Gastrocnemius medialis (tissue), 4 donors: ENCODE data around the gene FAM3A. TPM values are rescaled to one million over a fixed set of nuclear protein-coding genes. Genes with fewer than 3 reads are reported as not detected.

ENCODE experiments used
- ATAC-seq, 2 donors: fragments of 150-250 bp; one replicate each; pipeline ENCODE4 v1.9.1; 2016
- DNase-seq, 2 donors: peaks; one replicate each; pipeline ENCODE4 v3.0.0-alpha.2; 2019
- H3K27ac ChIP-seq, 4 donors: fragments of 200-600 bp; sonication (generic); 1 replicate in 1 of 4; 2 replicates in 3 of 4; pipeline ENCODE4 v1.5.1; 2016 to 2018; ENCODE audit warnings: mild to moderate bottlenecking in 2 of 4, moderate library complexity in 1 of 4
- H3K27me3 ChIP-seq, 3 donors: fragments of 200-600 bp; sonication (generic) in 2 of 3; 1 replicate in 1 of 3; 2 replicates in 2 of 3; pipeline versions ENCODE4 v1.5.1 to v1.6.0; 2016 to 2019; ENCODE audit warnings: mild to moderate bottlenecking in 1 of 3, moderate library complexity in 1 of 3
- H3K36me3 ChIP-seq, 2 donors: fragments of 200-600 bp; sonication (generic) in 1 of 2; one replicate each; pipeline ENCODE4 v1.5.1; 2017 to 2018
- H3K4me1 ChIP-seq, 2 donors: fragments of 200-600 bp; sonication (generic) in 1 of 2; one replicate each; pipeline ENCODE4 v1.5.1; 2016 to 2017; ENCODE audit warnings: mild to moderate bottlenecking in 2 of 2
- H3K4me3 ChIP-seq, 4 donors: fragments of 200-600 bp; sonication (generic) in 3 of 4; 1 replicate in 1 of 4; 2 replicates in 3 of 4; pipeline ENCODE4 v1.5.1; 2016 to 2019; ENCODE audit warnings: mild to moderate bottlenecking in 2 of 4
- H3K9me3 ChIP-seq, 3 donors: fragments of 200-600 bp; sonication (generic) in 2 of 3; 1 replicate in 1 of 3; 2 replicates in 2 of 3; pipeline ENCODE4 v1.5.1; 2016 to 2019
- POLR2A ChIP-seq, 2 donors: fragments of 450-650 bp; IDR thresholded peaks; one replicate each; pipeline ENCODE4 v1.6.1; 2017; ENCODE audit warnings: antibody characterized with exemption in 2 of 2, mild to moderate bottlenecking in 2 of 2, moderate library complexity in 2 of 2
- in situ Hi-C, 4 donors: fragments of 200-750 bp; cut with MboI; loops; one replicate each; pipeline versions ENCODE4 v1.15.0 to v1.8.0; 2017; ENCODE audit warnings: low sequenced_read_pairs in 4 of 4
- intact Hi-C: fragments of 100-400 bp; cut with DNase I; formaldehyde crosslinking; loops from one replicate; pipeline ENCODE4 v1.15.1; 2023; ENCODE audit warnings: low total_unique reads
- total RNA-seq, 4 donors: library from RNA; depleted of rRNA; stranded (reverse); fragments of >200 nt; gene quantifications; one replicate each; pipeline versions ENCODE4 v1.1.0 to v1.2.3, GENCODE V29; 2016
- TF ChIP-seq, protein P1 (sequence below), 5 experiments: fragments of 450-650 bp in 3 of 5; fragments of 200-600 bp in 2 of 5; sonication (generic) in 2 of 5; IDR thresholded peaks in 4 of 5; conservative IDR thresholded peaks in 1 of 5; 1 replicate in 4 of 5; 2 replicates in 1 of 5; pipeline ENCODE4 v1.5.1; 2016 to 2019; ENCODE audit warnings: antibody characterized with exemption in 5 of 5, mild to moderate bottlenecking in 3 of 5, moderate library complexity in 3 of 5

Gene FAM3A
- total RNA-seq, 4 donors from 2014 or later: 28.3 to 44.5 (median 37.8) TPM

DNA sequence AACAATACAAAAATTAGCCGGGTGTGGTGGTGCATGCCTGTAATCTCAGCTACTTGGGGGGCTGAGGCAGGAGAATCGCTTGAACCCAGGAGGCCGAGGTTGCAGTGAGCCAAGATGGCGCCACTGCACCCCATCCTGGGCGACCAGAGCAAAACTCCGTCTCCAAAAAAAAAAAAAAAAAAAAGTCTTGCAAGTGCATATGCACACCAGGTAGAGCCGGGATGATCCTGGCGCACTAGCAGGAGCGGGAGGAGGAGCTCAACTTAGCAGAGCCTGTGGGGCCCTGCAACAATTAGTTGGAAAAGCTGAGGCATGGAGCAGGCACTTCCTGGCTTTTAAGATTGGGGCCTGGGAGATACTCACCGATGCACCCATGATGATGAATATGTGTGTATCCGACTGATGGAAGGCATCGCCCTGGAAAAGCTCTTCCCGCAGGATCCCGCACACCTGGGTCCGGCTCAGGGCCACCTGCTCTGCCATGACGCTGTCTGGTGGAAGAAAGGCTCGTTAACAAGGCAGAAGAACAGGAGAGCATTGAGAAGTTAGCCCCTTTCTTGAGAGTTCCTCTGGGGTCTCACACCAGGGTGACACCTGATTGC is 29.7 kb upstream of the FAM3A start:
- TF ChIP-seq, protein P1, sequence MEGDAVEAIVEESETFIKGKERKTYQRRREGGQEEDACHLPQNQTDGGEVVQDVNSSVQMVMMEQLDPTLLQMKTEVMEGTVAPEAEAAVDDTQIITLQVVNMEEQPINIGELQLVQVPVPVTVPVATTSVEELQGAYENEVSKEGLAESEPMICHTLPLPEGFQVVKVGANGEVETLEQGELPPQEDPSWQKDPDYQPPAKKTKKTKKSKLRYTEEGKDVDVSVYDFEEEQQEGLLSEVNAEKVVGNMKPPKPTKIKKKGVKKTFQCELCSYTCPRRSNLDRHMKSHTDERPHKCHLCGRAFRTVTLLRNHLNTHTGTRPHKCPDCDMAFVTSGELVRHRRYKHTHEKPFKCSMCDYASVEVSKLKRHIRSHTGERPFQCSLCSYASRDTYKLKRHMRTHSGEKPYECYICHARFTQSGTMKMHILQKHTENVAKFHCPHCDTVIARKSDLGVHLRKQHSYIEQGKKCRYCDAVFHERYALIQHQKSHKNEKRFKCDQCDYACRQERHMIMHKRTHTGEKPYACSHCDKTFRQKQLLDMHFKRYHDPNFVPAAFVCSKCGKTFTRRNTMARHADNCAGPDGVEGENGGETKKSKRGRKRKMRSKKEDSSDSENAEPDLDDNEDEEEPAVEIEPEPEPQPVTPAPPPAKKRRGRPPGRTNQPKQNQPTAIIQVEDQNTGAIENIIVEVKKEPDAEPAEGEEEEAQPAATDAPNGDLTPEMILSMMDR (IDR thresholded peaks at IDR 0.05 in 4 of 5, conservative IDR thresholded peaks at IDR 0.05 in 1 of 5): no peak
- TF ChIP-seq POLR2A (IDR thresholded peaks at IDR 0.05): no peak
- intact Hi-C loops: loop anchor here (10.0 kb wide), 3 partner anchors 171 to 951 kb away; partner anchors contain the start of genes CCNQ, DKC1, EMD and FLNA
- peaks cover 11 to 32% of the 10 kb centered on the region in 2 donors for H3K4me1 ChIP-seq
- H3K27me3 ChIP-seq: no peaks in the 10 kb centered on the region
- no peaks in the 10 kb centered on the region for H3K36me3 ChIP-seq
- in situ Hi-C loops: loop anchor here in 2 of 4 donors (25.0 kb wide), 2 partner anchors 133 to 583 kb away; partner anchors contain the start of genes DNASE1L1 (in 2 of the 2), TAFAZZIN (in 2 of the 2), HCFC1 (in 1 of the 2) and TMEM187 (in 1 of the 2)
- H3K4me3 ChIP-seq: peak overlapping the region in 3 of 4 donors; percentile 65 to 77 (median 73)
- H3K9me3 ChIP-seq: no peaks in the 10 kb centered on the region
- no peak for ATAC-seq
- DNase-seq: no peak
- peak overlapping the region in 1 of 4 donors; percentile 96 for H3K27ac ChIP-seq

DNA sequence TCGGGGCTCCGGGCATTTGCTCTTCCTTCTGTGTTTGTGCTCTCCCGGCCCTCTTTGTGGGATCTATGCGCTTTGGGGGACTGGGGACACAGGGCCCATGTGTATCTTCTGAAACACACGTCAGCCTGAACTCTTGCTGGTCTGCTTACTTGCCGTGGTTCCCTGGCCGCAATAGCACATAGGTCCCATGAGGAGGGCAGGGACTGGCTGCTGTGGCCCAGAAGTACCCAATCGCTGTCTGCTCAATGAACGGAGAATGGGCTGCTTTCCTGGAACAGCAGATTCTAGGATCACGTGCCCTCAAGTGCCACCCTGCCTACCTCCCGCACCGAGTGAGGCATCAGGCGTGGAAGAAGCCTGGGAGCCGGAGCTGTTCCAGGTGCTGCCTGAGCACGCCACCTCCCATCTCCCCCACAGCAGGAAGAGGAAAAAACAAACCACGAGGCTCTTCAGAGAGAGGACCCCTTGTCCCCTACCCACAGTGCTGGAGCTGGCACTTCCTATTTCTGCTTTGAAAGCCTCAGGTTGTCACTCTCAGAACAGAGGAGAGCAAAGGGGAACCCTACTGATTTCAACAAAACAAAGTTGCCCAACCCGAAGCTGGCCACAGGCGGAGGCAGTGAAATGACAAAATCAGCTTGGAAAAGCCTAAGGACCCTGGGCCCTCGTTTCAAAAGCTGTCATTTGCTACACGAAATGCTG is 26.8 kb upstream of the FAM3A start:
- Histone ChIP-seq H3K4me1 (peaks cover 11 to 18% of the 10 kb centered on the region in 2 donors), H3K4me3 (peak overlapping the region in 1 of 4 donors; percentile 12), H3K9me3 (no peaks in the 10 kb centered on the region), H3K27ac (peak overlapping the region; percentile 68 to 84 (median 74)), H3K27me3 (no peaks in the 10 kb centered on the region), H3K36me3 (no peaks in the 10 kb centered on the region)
- intact Hi-C loops: loop anchor here (10.0 kb wide), 3 partner anchors 168 to 948 kb away; partner anchors contain the start of genes CCNQ, DKC1, EMD and FLNA
- DNase-seq: peak in 1 of 2 donors; percentile 40
- no peak for TF ChIP-seq POLR2A (IDR thresholded peaks at IDR 0.05)
- TF ChIP-seq, protein P1 (IDR thresholded peaks at IDR 0.05 in 4 of 5, conservative IDR thresholded peaks at IDR 0.05 in 1 of 5): no peak
- ATAC-seq: peak in 1 of 2 donors; percentile 7
- in situ Hi-C loops: loop anchor here in 2 of 4 donors (25.0 kb wide), 2 partner anchors 131 to 581 kb away; partner anchors contain the start of genes DNASE1L1 (in 2 of the 2), TAFAZZIN (in 2 of the 2), HCFC1 (in 1 of the 2) and TMEM187 (in 1 of the 2)

DNA sequence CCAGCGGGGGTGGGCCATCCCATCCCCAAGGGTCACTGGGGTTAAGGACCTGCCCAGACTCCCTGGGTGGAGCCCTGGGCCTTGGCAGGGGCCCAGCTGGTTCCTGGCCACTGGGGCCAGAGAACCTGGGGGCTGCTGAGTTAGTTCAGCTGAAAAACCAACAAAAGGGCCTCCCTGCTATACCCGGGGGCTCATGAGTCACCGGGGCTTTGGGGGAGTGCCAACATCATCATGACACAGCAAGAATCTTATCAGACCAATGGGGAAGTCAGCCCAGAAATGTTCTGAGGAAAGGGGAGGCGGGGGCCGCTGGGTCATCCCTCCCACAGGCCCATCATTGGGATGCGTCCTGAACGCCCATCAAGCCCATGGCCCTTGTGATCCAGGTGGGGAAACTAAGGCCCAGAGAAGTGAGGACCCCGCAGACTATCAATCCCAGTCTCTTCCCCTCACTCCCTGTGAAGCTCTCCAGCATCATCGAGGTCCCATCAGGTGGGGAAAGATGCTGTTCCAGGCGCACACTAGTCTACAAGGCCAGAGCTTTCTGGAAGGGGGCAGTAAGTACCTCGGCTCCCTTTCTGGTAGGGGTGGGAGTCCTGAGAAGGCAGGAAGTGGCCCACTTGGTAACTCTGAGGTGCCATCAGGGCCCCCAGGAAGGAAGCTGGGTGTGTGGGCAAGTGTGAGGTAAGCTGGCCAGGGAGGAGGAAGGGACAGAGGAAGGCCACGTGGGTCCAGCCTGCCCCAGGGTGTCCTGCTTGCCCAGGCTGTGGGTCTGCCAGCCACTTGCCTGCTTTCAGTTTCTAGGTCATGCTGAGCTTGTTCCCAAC is 26.1 kb upstream of the FAM3A start:
- Histone ChIP-seq H3K4me3 (peak overlapping the region in 1 of 4 donors; percentile 12), H3K27ac (peak overlapping the region; percentile 68 to 84 (median 74)), H3K36me3 (no peaks in the 10 kb centered on the region), H3K27me3 (no peaks in the 10 kb centered on the region), H3K9me3 (no peaks in the 10 kb centered on the region), H3K4me1 (peaks cover 11 to 18% of the 10 kb centered on the region in 2 donors)
- DNase-seq (peak; percentile 26 to 64), ATAC-seq (peak in 1 of 2 donors; percentile 22)
- in situ Hi-C loops: loop anchor here in 2 of 4 donors (25.0 kb wide), 2 partner anchors 130 to 580 kb away; partner anchors contain the start of genes DNASE1L1 (in 2 of the 2), TAFAZZIN (in 2 of the 2), HCFC1 (in 1 of the 2) and TMEM187 (in 1 of the 2)
- TF ChIP-seq POLR2A (IDR thresholded peaks at IDR 0.05): no peak
- TF ChIP-seq, protein P1 (IDR thresholded peaks at IDR 0.05 in 4 of 5, conservative IDR thresholded peaks at IDR 0.05 in 1 of 5): no peak
- intact Hi-C loops: loop anchor here (10.0 kb wide), 3 partner anchors 167 to 947 kb away; partner anchors contain the start of genes CCNQ, DKC1, EMD and FLNA

DNA sequence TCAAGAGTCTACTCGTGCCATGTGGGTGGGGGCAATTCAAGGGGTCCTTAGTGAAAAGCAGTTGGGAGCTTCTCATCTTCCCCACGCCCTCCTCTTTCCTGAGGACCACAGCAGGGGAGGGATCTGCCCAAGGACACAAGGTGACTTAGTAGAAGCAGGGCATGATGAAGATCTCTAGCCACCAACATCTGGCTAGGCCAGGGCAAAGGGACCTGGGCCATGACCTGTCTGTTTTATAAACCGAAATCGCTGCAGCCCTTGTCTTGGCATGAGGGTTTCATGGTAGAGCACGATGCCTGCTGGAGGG is 25.5 kb upstream of the FAM3A start:
- in situ Hi-C loops (loop anchor here in 2 of 4 donors (25.0 kb wide), 2 partner anchors 129 to 579 kb away; partner anchors contain the start of genes DNASE1L1 (in 2 of the 2), TAFAZZIN (in 2 of the 2), HCFC1 (in 1 of the 2) and TMEM187 (in 1 of the 2)), intact Hi-C loops (loop anchor here (10.0 kb wide), 3 partner anchors 167 to 947 kb away; partner anchors contain the start of genes CCNQ, DKC1, EMD and FLNA)
- peaks cover 11 to 18% of the 10 kb centered on the region in 2 donors for H3K4me1 ChIP-seq
- no peaks in the 10 kb centered on the region for H3K36me3 ChIP-seq
- peak overlapping the region; percentile 68 to 84 (median 74) for H3K27ac ChIP-seq
- H3K4me3 ChIP-seq: no peak overlapping the region
- ATAC-seq: peak in 1 of 2 donors; percentile 2
- H3K27me3 ChIP-seq: no peaks in the 10 kb centered on the region
- no peak for TF ChIP-seq POLR2A (IDR thresholded peaks at IDR 0.05)
- TF ChIP-seq, protein P1 (IDR thresholded peaks at IDR 0.05 in 4 of 5, conservative IDR thresholded peaks at IDR 0.05 in 1 of 5): no peak
- DNase-seq: no peak
- H3K9me3 ChIP-seq: no peaks in the 10 kb centered on the region
